ENCODE data around the gene TMEM242. TPM values are rescaled to one million over a fixed set of nuclear protein-coding genes. Genes with fewer than 3 reads are reported as not detected.

TMEM242 gene
- total RNA-seq, 1 donor from 2014 or later: 9.7 TPM

- DNase-seq (ENCODE audit: low spot score): no peak
- peaks cover 11% of the 10 kb centered on the region for H3K36me3 Mint-ChIP-seq (ENCODE audit: low read depth)
- H3K27me3 Mint-ChIP-seq (ENCODE audit: low read depth): no peaks in the 10 kb centered on the region
- H3K4me3 Mint-ChIP-seq (ENCODE audit: unreplicated experiment): no peak overlapping the region
- no peak overlapping the region for H3K27ac Mint-ChIP-seq (ENCODE audit: unreplicated experiment)
- no peak for TF ChIP-seq CTCF (IDR thresholded peaks at IDR 0.05)
- H3K9me3 Mint-ChIP-seq (ENCODE audit: low read depth): no peaks in the 10 kb centered on the region
- no peaks in the 10 kb centered on the region for H3K4me1 Mint-ChIP-seq (ENCODE audit: low read depth)
These were observed 33.6 kb downstream of the TMEM242 start for GRCh38 chr6:157289764-157290163.

- H3K27me3 Mint-ChIP-seq (ENCODE audit: low read depth): no peaks in the 10 kb centered on the region
- no peak for DNase-seq (ENCODE audit: low spot score)
- TF ChIP-seq CTCF (IDR thresholded peaks at IDR 0.05): no peak
These were observed 34.7 kb downstream of the TMEM242 start for GRCh38 chr6:157288575-157288974.

GRCh38 chr6:157287923-157288322, 35.4 kb downstream of the TMEM242 start:
- peaks cover 11% of the 10 kb centered on the region for H3K36me3 Mint-ChIP-seq (ENCODE audit: low read depth)

More at GRCh38 chr6:157288575-157288974, 34.7 kb downstream of the TMEM242 start:
- H3K27ac Mint-ChIP-seq (ENCODE audit: unreplicated experiment): no peak overlapping the region
- H3K4me3 Mint-ChIP-seq (ENCODE audit: unreplicated experiment): no peak overlapping the region
- peaks cover 11% of the 10 kb centered on the region for H3K36me3 Mint-ChIP-seq (ENCODE audit: low read depth)
- H3K4me1 Mint-ChIP-seq (ENCODE audit: low read depth): no peaks in the 10 kb centered on the region
- H3K9me3 Mint-ChIP-seq (ENCODE audit: low read depth): no peaks in the 10 kb centered on the region

GRCh38 chr6:157287247-157287850, 36.0 kb downstream of the TMEM242 start:
- DNase-seq (ENCODE audit: low spot score): no peak
- Mint-ChIP-seq H3K27ac (ENCODE audit: unreplicated experiment) (no peak overlapping the region), H3K9me3 (ENCODE audit: low read depth) (no peaks in the 10 kb centered on the region), H3K36me3 (ENCODE audit: low read depth) (peaks cover 9% of the 10 kb centered on the region), H3K27me3 (ENCODE audit: low read depth) (no peaks in the 10 kb centered on the region), H3K4me3 (ENCODE audit: unreplicated experiment) (no peak overlapping the region), H3K4me1 (ENCODE audit: low read depth) (no peaks in the 10 kb centered on the region)
- no peak for TF ChIP-seq CTCF (IDR thresholded peaks at IDR 0.05)

More at GRCh38 chr6:157287923-157288322, 35.4 kb downstream of the TMEM242 start:
- Mint-ChIP-seq H3K27me3 (ENCODE audit: low read depth) (no peaks in the 10 kb centered on the region), H3K4me1 (ENCODE audit: low read depth) (no peaks in the 10 kb centered on the region), H3K4me3 (ENCODE audit: unreplicated experiment) (no peak overlapping the region), H3K9me3 (ENCODE audit: low read depth) (no peaks in the 10 kb centered on the region), H3K27ac (ENCODE audit: unreplicated experiment) (no peak overlapping the region)
- DNase-seq (ENCODE audit: low spot score): no peak
- no peak for TF ChIP-seq CTCF (IDR thresholded peaks at IDR 0.05)

- H3K27ac Mint-ChIP-seq (ENCODE audit: unreplicated experiment): no peak overlapping the region
- H3K36me3 Mint-ChIP-seq (ENCODE audit: low read depth): peaks cover 6% of the 10 kb centered on the region
- no peak for DNase-seq (ENCODE audit: low spot score)
- no peaks in the 10 kb centered on the region for H3K9me3 Mint-ChIP-seq (ENCODE audit: low read depth)
- no peak for TF ChIP-seq CTCF (IDR thresholded peaks at IDR 0.05)
- H3K27me3 Mint-ChIP-seq (ENCODE audit: low read depth): no peaks in the 10 kb centered on the region
- no peak overlapping the region for H3K4me3 Mint-ChIP-seq (ENCODE audit: unreplicated experiment)
- no peaks in the 10 kb centered on the region for H3K4me1 Mint-ChIP-seq (ENCODE audit: low read depth)
These were observed 37.9 kb downstream of the TMEM242 start for GRCh38 chr6:157285422-157285779.
